Hepatocyte (in vitro differentiated cells): ENCODE results near the gene FEM1A.
"Not testable (repeated sequence)": the region's sequence is repeated elsewhere in the genome, so short reads cannot be mapped to it uniquely, and the experiment has no call there.

Experiments
- CTCF ChIP-seq: fragments of 200-600 bp; sonication (generic); IDR thresholded peaks from 2 replicates; pipeline ENCODE4 v1.5.1; 2016; ENCODE audit warnings: antibody characterized with exemption, mild to moderate bottlenecking; ENCODE audit not compliant: poor library complexity
- EZH2 ChIP-seq: fragments of 200-600 bp; sonication (generic); IDR thresholded peaks from 2 replicates; pipeline ENCODE4 v1.6.1; 2016; ENCODE audit warnings: antibody characterized with exemption, mild to moderate bottlenecking, borderline replicate concordance

- TF ChIP-seq CTCF, EZH2: not testable (repeated sequence)
Observed at GRCh38 chr19:4845975-4846374, 54.4 kb downstream of the FEM1A start.
